Measurements from ENCODE around the gene CCL5.

CCL5 gene

DNA sequence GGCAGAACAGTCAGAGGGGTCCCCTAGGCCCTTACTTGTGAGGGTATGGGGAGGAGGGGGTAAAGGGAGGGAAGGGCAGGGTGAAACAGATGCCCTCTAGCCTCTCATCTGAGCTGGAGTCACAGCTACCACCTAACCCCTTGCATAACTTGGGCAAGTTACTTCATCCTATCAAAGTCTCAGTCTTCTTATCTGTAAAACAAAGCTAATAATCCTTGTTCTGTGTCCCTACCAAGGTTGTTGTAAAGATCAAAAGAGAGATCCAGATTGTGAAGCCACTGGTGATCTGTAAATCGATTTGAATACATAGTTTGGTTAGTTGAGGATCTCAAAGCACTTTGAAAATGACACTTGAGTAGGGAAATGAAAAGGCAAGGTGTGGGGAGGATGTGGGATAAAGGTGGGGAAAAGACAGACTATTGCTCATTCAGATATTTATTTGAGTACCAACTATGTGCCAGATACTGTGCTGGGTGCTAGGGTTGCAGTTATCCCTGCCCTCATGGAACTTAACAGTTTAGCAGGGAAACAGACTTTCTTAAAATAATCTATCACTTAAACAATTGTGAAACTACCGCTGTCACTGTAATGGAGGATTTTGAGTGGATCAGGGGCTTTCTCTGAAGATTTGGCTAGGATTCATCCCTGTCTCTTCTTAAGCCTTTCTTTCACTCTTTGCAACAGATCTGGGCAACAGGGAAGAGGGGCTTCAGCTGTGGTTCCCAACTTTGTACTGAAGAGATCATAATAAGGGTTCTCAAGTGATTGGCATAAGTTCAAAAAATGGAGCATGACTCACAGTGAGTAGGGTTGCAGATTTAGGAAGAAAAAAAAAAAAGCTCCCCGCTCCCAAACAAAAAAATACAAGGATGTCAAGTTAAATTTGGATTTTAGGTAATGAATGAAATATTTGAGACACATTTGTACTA lies 14.5 kb downstream of the CCL5 start:
- no peak for DNase-seq

DNA sequence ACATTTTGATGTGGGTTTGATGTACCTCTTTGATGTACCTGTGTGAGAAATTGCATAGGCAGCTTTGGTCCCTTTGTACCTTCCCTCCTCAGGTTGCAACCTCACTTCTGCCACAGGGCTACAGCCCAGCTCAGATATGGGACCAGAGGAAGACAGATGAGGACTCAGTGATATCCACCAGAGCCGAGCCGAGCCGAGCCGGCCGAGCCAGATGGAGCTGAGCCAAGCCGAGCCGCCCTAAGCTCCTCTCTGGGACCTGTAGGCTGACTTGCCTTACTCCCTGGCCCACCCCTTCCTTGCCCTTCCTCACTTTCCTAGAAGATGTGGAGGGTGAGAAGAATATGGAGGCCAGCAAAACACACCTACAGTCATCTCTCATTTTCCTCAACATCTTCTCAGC lies 15.3 kb downstream of the CCL5 start:
- no peak for DNase-seq

DNA sequence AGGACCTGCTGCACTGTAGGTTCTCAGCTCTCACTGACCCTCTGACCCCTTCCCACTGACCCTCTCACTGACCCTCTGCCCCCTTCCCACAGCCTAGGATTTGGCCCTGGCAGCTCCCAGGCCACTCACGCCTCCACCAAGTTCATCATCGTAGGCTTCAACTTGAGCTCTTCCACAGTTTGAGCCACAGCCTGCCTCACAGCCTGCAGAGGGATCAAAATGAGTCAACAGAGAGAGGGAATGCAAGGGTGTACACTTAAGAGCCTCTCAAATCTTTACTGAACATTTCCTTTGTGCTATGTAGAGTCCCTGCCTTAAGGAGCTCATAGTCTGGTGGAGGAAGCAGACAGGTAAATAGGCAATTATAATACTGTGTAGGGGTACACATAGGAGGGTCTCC lies 23.6 kb downstream of the CCL5 start:
- no peak for DNase-seq

DNA sequence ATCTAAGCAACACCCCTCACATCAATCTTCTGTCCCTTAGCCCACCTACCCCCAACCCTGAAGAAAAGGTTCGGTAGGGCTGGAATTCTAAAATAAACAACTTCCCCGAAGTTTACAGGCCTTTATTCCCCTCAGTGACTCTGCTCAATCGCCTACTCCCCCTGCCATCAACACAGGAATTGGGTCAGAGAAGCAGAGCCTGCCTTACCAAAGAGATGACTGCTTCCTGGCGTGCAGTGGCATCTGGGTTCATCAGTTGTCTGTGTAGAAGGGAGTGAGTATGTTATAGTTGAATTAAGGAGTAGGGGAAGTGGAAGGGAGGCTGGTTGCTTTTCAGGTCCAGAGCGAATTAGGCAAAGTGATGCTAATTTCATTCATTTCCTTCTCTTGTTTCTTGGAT lies 24.2 kb downstream of the CCL5 start:
- DNase-seq: no peak

DNA sequence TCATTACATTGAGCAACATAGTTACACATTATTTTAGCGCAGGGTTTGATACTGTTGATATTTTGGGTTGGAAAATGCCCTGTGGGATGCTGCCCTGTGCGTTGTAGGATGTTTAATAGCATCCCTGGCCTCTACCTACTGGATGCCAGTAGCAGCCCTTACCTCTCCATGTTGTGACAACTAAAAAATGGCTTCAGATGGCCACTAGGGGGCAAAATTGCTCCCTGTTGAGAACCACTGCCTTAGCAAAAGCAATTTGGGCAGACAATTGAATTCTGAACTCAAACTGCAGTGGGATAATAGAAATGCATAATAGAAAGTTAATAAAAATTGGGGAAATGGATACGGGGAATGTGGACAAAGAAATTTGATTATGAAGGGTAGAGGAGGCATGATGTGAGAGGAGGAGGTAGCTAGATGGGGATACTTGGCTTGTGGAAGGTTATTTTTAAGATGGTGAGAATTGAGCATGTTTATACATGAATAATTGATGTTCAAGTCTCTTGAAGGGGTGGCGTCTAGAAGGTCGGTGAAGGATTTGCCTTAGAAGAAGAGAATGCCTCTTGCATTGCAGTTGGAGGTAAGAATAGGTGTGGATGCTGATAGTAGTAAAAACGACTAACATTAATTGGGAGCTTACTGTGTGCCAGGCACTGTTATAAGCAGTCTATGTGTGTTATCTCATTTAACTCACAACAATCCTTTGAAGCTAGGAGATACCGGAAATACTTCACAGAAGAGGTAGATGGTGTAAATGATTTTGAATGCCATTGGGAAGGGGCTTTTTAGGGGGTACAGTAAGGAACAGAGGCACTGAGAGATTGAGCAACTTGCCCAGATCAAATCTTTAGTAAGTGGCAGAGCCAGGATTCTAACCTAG lies 30.5 kb downstream of the CCL5 start:
- DNase-seq: peak; percentile 30

DNA sequence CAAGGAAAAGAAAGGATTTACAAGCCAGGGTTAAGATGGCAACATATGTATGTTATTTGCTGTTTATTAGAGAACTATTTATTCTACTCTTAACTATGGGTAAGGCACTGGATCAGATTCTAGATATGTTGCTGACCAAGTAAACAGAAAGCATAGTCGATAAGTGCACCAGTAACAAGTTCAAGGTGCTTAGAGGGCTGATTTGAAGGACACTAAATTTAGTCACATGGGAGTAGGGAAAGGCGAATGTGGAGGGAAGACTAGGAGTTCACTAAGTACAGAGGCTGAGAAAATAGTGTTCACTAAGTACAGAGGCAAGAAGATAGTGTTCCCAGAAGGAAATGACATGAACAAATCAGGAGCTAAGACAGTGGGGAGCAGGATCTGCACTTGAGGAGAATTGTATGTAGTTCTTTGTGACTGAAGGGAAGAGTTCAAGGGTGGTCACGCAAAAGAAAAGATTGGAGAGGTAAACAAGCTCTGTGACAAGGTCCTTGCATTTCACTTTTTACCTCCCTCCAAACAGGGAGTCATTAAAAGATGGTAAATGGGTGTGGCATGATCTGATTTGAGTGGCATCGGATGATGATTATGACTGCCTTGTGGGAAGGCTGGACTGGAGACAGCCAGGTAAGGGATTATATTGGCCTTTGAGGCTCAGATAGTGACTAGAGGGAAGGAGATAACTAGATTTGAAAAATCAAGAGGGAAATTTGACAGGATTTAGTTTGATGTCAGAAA lies 32.4 kb downstream of the CCL5 start:
- no peak for DNase-seq

DNA sequence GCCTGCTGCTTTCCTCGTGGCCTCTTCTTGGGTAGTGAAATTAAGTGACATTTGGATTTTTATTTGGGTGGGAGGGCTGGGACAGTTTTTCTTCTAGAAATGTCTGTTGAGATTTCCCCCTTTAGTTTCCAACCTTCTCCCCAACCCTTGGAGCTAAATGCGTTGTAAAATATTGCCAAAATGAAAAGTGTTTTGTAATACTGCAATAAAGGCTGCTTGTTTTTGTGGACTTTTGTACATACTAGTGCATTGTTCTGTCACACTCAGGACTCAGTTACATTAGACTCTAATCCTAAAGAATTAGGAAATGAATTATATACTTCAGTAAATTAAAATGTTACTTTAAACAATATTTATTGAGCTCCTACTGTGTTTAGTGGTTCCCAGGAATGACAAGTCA lies 33.2 kb downstream of the CCL5 start:
- DNase-seq: no peak

DNA sequence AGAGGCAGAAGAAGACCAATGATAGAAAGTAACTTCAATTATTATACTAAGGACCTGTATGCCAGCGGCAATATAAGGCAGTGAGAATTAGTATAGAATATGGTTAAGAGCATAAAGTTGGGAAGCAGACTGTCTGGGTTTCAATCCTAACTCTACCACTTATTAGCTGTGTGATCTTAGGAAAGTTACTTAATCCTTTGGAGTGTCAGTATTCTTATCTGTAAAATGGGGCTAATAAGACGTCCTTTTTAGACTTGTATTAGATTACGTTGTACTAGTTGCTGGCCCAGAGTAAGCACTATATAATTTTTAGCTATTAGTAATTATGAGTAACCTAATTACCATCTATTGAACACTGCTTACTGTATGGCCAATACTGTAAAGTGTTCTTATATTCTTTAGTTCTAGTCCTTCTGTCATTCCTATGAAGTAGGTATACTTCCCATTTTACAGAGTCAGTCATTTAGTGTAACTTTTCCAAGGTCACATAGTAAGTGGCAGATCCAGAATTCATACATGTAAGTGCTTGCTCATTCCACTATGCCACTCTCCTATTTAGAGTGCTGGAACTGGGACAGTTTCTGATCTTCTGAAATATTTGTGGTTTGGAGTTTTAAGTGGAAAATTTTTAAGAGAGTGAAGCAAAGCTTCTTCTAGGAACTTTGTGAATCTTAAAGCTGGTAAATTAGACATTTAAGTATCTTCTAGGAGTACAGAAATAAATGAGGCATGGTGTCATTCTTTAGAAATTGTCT lies 33.9 kb downstream of the CCL5 start:
- no peak for DNase-seq

DNA sequence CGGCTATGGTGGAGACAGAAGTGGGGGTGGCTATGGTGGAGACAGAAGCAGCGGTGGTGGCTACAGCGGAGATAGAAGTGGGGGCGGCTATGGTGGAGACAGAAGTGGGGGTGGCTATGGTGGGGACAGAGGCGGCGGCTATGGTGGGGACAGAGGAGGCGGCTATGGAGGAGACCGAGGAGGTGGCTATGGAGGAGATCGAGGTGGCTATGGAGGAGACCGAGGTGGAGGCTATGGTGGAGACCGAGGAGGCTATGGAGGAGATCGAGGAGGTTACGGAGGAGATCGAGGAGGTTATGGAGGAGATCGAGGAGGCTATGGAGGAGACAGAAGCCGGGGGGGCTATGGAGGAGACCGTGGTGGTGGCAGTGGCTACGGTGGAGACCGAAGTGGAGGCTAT lies 35.6 kb downstream of the CCL5 start:
- DNase-seq: no peak

DNA sequence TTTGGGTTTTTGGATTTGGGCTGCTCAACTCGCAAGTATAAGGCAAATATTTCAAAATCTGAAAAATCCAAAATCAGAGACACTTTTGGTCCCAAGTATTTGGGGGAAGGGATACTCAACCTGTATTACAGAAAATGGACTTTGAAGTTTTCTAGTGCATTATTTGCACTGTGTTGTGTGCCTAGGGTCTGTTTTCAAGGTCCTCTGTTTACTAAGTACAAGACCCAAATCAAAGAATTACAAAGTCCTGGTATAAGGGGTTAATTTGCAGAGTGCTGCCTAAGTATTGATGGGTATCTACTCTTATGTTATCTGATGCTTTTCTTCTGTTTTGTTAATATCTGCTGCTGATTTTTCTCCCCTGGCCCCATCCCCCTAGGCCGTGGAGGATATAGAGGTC lies 36.5 kb downstream of the CCL5 start:
- no peak for DNase-seq

DNA sequence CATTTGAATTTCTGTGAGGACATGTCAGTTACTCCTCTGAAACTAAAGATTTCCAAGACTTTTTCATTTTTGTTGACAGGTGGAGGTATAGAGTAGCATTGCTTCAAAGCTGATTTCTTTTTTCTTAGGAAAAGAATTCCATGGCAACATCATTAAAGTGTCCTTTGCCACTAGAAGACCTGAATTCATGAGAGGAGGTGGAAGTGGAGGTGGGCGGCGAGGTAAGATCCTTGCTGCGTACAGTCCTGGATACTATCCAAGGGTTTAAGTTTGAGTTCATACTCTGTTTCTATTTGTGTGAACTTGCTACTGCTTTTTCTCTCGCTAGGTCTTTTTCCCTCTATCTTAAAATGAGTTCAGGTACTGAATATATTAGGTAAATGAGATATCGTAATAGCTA lies 37.9 kb downstream of the CCL5 start:
- no peak for DNase-seq

DNA sequence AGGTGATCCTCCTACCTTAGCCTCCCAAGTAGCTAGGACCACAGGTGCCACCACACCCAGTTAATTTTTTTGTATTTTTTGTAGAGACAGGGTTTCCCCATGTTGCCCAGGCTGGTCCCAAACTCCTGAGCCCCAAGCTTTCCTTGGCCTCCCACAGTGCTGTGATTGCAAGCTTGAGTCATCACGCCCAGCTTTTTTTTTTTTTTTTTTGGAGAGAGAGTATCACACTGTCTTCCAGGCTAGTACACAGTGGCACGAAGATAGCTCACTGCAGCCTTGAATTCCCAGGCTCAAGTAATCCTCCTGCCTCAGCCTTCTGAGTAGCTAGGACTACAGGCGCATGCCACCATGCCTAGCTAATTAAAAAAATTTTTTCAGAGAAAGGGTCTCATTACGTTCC lies 38.7 kb downstream of the CCL5 start:
- DNase-seq: no peak

DNA sequence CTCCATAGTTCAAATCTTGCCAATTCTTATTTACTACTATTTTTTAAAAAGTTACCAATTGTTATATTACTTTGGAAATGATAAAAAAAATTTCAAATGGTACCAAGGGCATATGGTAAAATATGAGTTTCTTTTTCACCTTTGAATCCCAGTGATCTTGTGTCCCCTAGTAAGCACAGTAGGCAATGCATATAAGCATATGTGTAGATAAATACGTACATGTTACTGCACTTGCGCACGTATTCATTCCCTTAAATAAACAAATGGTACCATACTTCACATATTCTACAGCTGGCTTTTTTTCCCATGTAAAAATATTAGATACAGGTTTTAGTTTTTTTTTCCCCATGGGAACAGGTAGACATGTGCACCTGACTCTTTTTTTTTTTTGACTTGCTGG lies 39.1 kb downstream of the CCL5 start:
- DNase-seq: no peak

DNA sequence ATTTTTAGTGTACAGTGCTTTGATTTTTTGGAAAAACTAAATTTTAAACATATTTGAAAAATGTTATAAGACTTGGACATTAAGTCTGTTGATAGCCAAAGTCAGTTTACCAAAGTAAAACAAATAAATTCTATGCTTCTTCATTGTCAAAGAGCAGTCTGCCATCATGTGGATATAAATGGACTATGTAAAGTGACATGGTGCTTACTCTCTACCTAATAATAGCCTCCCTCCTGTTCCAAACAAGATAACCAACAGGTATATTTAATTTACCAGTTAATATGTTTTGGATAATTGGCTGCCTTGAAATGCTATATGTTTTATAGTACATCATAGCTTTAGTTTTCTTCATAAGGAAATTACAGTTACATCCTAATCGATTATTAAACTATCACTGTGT lies 55.0 kb downstream of the CCL5 start:
- DNase-seq: no peak

All from femur (tissue), 1 donor.